Subcutaneous adipose tissue (tissue), 4 donors: ENCODE results near the gene TNFRSF12A. TPM values are rescaled to one million over a fixed set of nuclear protein-coding genes. Genes with fewer than 3 reads are reported as not detected.

Experiments used
- CTCF ChIP-seq: fragments of 450-650 bp; IDR thresholded peaks from one replicate; pipeline ENCODE4 v1.5.1; 2016; ENCODE audit warnings: low read depth, mild to moderate bottlenecking, control low read depth, antibody characterized with exemption, moderate library complexity
- total RNA-seq, 4 donors: library from RNA; depleted of rRNA; stranded (reverse); fragments of >200 nt; gene quantifications; one replicate each; pipeline ENCODE4 v1.1.0, GENCODE V29; 2016

TNFRSF12A gene
- total RNA-seq, 4 donors from 2014 or later, result 8.1 to 20.7 (median 13.5) TPM

DNA sequence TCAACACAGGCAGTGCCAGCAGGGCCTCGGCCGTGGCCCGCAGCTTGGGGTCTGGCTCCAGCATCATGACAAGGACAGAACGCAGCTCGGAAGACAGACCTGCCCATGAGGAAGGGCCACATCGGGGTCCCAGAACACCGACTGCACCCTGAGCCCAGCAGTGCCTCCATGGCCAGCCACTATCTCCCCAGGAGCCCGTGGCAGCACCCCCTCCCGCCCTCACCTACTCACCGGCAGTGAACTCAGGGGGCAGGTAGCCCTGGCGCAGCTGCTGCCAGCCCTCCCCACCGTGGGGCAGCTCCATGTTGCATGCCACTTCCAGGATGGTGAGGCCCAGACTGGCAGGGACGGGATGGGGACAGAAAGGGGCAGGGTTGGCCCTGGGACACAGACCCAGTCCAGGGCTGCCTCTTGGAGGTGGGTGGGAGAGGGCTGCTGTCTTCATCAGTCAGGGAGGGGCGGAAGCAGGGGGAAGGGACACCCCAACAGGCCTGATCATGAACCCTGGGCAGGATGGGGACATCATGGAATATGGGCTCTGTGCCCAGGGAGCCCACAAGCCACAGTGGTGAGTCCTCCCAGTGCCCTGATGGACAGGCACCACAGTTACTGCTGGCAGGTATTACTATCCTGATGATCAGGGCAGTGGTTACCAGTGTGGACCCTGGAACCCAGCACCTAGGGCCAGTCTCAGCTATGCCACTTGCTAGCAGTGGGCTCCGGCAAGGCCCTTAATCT lies 45.7 kb upstream of the TNFRSF12A start:
- TF ChIP-seq CTCF, result no peak

GRCh38 chr16:2975161-2975795 lies 44.9 kb upstream of the TNFRSF12A start:
- TF ChIP-seq CTCF, result no peak

DNA sequence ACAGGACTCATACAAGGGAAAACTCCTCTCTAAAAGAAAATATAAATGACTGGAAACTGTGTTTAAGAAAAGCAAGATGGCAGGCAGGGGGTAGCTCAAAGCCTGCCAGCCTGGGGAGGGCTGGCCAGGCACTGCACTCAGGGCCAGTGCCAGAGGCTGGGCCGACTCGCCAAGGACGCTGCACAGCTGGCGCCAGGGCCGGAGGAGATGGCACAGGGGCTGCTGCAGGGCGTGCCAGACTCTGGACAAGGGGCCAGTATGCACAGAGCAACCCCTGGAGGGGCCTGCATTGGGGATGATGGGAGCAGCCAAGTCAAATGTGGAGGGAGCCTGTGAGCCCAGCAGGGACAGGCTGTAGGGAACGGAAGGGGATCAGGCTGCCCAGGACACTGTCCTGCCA lies 44.0 kb upstream of the TNFRSF12A start:
- no peak for TF ChIP-seq CTCF

GRCh38 chr16:2976673-2977072 lies 43.5 kb upstream of the TNFRSF12A start:
- no peak for TF ChIP-seq CTCF

GRCh38 chr16:2977440-2977839 lies 42.7 kb upstream of the TNFRSF12A start:
- no peak for TF ChIP-seq CTCF

DNA sequence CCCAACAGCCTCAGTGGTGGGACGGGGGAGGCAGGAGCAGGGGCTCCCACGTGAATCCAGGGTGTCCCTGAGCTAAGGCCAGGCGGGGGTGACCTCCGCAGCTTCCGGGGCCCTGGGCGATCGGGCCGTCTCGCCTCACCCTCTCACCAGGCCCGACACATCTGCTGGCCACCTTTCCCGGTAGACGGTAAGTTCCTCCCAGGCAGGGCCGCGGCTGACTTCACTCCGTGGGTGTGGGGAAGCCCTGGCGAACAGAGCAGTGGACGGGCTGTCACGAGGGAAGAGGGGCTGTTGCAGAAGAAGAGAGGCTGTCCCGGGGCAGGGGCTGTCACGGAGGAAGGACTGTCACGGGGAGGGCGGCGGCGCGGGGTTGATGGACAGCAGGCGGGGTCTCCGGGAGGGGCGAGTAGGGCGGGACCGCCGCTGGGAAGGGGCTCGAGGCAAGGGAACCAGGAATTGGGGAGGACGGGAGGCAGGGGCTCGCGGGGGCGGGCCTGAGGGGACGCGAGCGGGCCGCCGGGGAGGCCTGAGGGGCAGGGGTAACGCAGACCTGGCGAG lies 40.4 kb upstream of the TNFRSF12A start:
- no peak for TF ChIP-seq CTCF
